GM23248 (cell line): ENCODE data around the gene BCAP29.

ENCODE experiments used
- EZH2 ChIP-seq: fragments of 200-600 bp; sonication (generic); IDR thresholded peaks from 2 replicates; pipeline ENCODE4 v1.6.1; 2018; ENCODE audit warnings: antibody characterized with exemption, mild to moderate bottlenecking; ENCODE audit not compliant: insufficient read depth, poor library complexity, severe bottlenecking
- EZH2phosphoT487 ChIP-seq: fragments of 200-600 bp; sonication (generic); IDR thresholded peaks from 2 replicates; pipeline ENCODE4 v1.6.1; 2018; ENCODE audit warnings: antibody characterized with exemption, moderate library complexity, mild to moderate bottlenecking, low read depth; ENCODE audit not compliant: insufficient read depth

- no peak for TF ChIP-seq EZH2phosphoT487
- no peak for TF ChIP-seq EZH2
Observed at GRCh38 chr7:107563775-107564552, 16.1 kb upstream of the BCAP29 start, which contains the start of the genes COG5 and DUS4L.
